ENCODE measurements around the gene SLC49A3. TPM values are rescaled to one million over a fixed set of nuclear protein-coding genes. Genes with fewer than 3 reads are reported as not detected.

The SLC49A3 gene
- total RNA-seq, 1 experiment from 2014 or later: 6.9 TPM

DNA sequence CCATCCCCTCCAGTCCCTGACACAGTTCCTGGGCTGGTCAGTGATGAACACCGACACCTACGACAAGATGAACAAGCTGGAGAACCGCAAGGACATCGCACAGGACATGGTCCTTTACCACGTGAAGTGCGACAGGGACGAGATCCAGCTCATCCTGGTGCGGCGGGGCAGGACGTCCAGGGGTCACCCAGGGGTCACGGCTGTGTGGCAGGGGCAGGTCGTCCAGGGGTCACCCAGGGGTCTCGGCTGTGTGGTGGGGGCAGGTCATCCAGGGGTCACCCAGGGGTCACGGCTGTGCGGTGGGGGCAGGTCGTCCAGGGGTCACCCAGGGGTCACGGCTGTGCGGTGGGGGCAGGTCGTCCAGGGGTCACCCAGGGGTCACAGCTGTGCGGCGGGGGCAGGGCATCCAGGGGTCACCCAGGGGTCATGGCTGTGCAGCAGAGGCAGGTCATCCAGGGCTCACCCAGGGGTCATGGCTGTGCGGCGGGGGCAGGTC lies 31.6 kb downstream of the SLC49A3 start:
- no peak overlapping the region for H2AFZ ChIP-seq (ENCODE audit: low read length)
- TF ChIP-seq CTCF (conservative IDR thresholded peaks at IDR 0.05): no peak
- no peak overlapping the region for H4K5ac ChIP-seq (ENCODE audit: insufficient read length, low read depth, low read length)
- H3K36me3 Mint-ChIP-seq (ENCODE audit: insufficient read depth in 1 of 3, low read depth in 3 of 3): peaks cover 0 to 2% (median 0%) of the 10 kb centered on the region in 3 experiments; a peak in 4 of 7 replicates
- H3K9me3 ChIP-seq (ENCODE audit: control insufficient read depth, low read depth, low read length): no peaks in the 10 kb centered on the region
- H3K56ac ChIP-seq (ENCODE audit: insufficient read length, low read depth, low read length): no peak overlapping the region
- H2BK15ac ChIP-seq (ENCODE audit: low read depth, low read length): no peak overlapping the region
- no peak overlapping the region for H3K23ac ChIP-seq (ENCODE audit: insufficient read length, low read depth, low read length)
- H3K9ac ChIP-seq (ENCODE audit: extremely low read depth, insufficient read length, low read length): no peak overlapping the region
- no peak overlapping the region for H2BK120ac ChIP-seq (ENCODE audit: low read depth, low read length, poor library complexity, severe bottlenecking)
- no peak overlapping the region for H3K27ac ChIP-seq (ENCODE audit: insufficient read length, low read depth, low read length)
- no CpG with 5 or more reads among the region's 23 CpGs for WGBS (ENCODE audit: extremely low coverage, insufficient read length, low lambda C conversion rate)
- no peak overlapping the region for H4K91ac ChIP-seq (ENCODE audit: insufficient read length, low read depth, low read length)
- peaks cover 2% of the 10 kb centered on the region for H3K23me2 ChIP-seq (ENCODE audit: insufficient read length, low read depth, low read length, poor library complexity, severe bottlenecking)
- peak; percentile 20 for DNase-seq
- no peaks in the 10 kb centered on the region for H3K27me3 ChIP-seq (ENCODE audit: insufficient read depth, low read length)
- H2BK20ac ChIP-seq (ENCODE audit: low read depth, low read length, poor library complexity, severe bottlenecking): no peak overlapping the region
- no peak overlapping the region for H3K4me2 ChIP-seq (ENCODE audit: insufficient read depth, insufficient read length, low read length)
- no peaks in the 10 kb centered on the region for H3K79me2 ChIP-seq (ENCODE audit: insufficient read depth, low read length)
- H3K79me1 ChIP-seq (ENCODE audit: insufficient read depth, low read depth, low read length, poor library complexity, severe bottlenecking): no peaks in the 10 kb centered on the region
- no peak overlapping the region for H3K4me3 Mint-ChIP-seq
- no peak overlapping the region for H3K18ac ChIP-seq (ENCODE audit: insufficient read length, low read depth, low read length)
- no peaks in the 10 kb centered on the region for H3K4me1 ChIP-seq (ENCODE audit: insufficient read depth, low read length)
- H3K27ac Mint-ChIP-seq: no peak overlapping the region
- H3K14ac ChIP-seq (ENCODE audit: insufficient read depth, low read length): no peak overlapping the region
- H2AK5ac ChIP-seq (ENCODE audit: insufficient read length, low read length): no peak overlapping the region
- no peak overlapping the region for H3T11ph ChIP-seq (ENCODE audit: low read length)
- H2BK12ac ChIP-seq (ENCODE audit: insufficient read length, low read depth, low read length): no peak overlapping the region
- H3K4me1 Mint-ChIP-seq: no peaks in the 10 kb centered on the region
- no peak overlapping the region for H4K8ac ChIP-seq (replicated peaks; ENCODE audit: insufficient read length, low read depth, low read length)
- no peaks in the 10 kb centered on the region for H4K20me1 ChIP-seq (ENCODE audit: control insufficient read depth, insufficient read depth, insufficient read length)
- no peak overlapping the region for H3K4ac ChIP-seq (ENCODE audit: low read depth, low read length)
- H2BK5ac ChIP-seq (ENCODE audit: insufficient read length, low read length): no peak overlapping the region
- peaks cover 2% of the 10 kb centered on the region for H3K27me3 Mint-ChIP-seq (ENCODE audit: low read depth)
- no peaks in the 10 kb centered on the region; a peak in 1 of 5 replicates for H3K9me3 Mint-ChIP-seq
